Pericardium fibroblast (primary cell): Measurements from ENCODE around the gene CLCN5. TPM values are rescaled to one million over a fixed set of nuclear protein-coding genes. Genes with fewer than 3 reads are reported as not detected.

Experiments used
- total RNA-seq: library from RNA; depleted of rRNA; stranded (reverse); fragments of >200 nt; gene quantifications from 2 replicates; pipeline ENCODE4 v1.2.3, GENCODE V29; 2015

The CLCN5 gene
- total RNA-seq: 12.6 and 28.4 TPM in 2 replicates

DNA sequence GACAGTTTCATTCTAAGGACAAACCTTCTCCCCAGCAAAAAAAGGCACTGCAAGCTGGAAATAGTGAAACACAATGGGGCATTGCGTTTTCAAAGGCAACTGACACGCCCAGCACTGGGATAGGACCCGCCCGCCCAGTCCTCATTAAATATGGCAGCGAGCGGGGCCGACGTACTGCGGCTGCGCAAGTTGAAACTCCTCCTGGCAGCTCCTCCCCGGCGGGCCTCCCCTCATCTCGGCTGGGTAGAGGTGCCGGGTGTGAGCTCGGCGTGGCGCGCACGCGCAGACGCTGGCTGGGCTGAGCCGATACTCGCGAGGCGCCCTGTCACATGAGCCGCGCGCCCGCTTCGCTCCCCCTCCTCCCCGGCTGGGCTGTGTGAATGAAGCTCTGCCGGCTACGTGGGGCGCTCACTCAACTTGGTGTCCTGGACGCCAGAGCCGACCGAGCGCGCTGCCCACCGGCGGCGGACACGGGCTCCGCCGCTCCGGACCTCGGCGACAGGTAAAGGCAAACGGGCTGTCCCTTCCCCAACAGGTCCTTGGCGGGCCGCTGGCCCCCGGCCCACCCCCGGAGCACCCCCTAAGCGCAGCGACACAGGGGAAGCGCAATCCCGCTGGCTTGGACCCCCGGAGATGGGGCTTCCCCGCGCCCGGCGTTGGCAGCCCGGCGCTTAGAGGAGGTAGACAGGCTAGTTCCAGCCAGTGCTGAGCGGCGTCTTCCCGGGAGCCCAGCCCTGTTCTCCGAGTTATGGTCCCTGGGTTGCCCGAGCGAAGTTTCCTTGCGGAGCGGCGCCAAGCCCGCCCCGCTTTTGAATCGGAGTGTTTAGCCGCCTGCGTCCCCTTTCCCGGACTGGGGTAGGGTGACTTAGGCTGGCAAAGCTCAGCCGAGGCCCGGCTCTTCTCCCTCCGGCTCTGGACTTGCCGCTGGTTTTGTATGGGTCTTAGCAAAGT, at the start of gene CLCN5:
Gene CLCN5 (plus strand): TSS at position 306 of the 951 bp plus-strand sequence. CDS start 2,703 bp downstream, outside the sequence.

GRCh38 chrX:49878834-49879655, 43.4 kb upstream of the CLCN5 start, which contains the start of gene USP27X:
Gene USP27X (plus strand): TSS chrX:49879484. CDS start chrX:49880308, 824 bp downstream.

Other genes starting within 250 kb of the CLCN5 start
- gene PAGE1, start 226.6 kb upstream of the CLCN5 start, total RNA-seq: not detected in 2 replicates
- not detected in 2 replicates for gene PAGE4, start 93.3 kb upstream of the CLCN5 start, total RNA-seq
- gene USP27X, start 43.1 kb upstream of the CLCN5 start, total RNA-seq: 0.58 and 2.8 TPM in 2 replicates